ENCODE measurements around the gene DAB1.

DAB1 gene

GRCh38 chr1:56975446-56975845, 448.4 kb downstream of the DAB1 start:
- no peak for DNase-seq (ENCODE audit: low read depth)

GRCh38 chr1:56973923-56974742, 449.7 kb downstream of the DAB1 start:
- DNase-seq (ENCODE audit: low read depth), result no peak

- no peak for DNase-seq (ENCODE audit: low read depth)
These were observed 450.9 kb downstream of the DAB1 start for GRCh38 chr1:56972976-56973375.

GRCh38 chr1:56970280-56970679, 453.6 kb downstream of the DAB1 start:
- no peak for DNase-seq (ENCODE audit: low read depth)

GRCh38 chr1:56968878-56969495, 454.9 kb downstream of the DAB1 start:
- no peak for DNase-seq (ENCODE audit: low read depth)

- DNase-seq (ENCODE audit: low read depth), result no peak
These were observed 455.7 kb downstream of the DAB1 start for GRCh38 chr1:56967900-56968832.

GRCh38 chr1:56967355-56967754, 456.5 kb downstream of the DAB1 start:
- no peak for DNase-seq (ENCODE audit: low read depth)

- no peak for DNase-seq (ENCODE audit: low read depth)
These were observed 457.2 kb downstream of the DAB1 start for GRCh38 chr1:56966698-56966999.

- no peak for DNase-seq (ENCODE audit: low read depth)
These were observed 457.8 kb downstream of the DAB1 start, which contains the start of gene C8B for GRCh38 chr1:56965916-56966697. TSS of gene C8B (minus strand) at chr1:56966015. CDS start at chr1:56965948, 67 bp downstream.

- DNase-seq (ENCODE audit: low read depth), result no peak
These were observed 458.7 kb downstream of the DAB1 start for GRCh38 chr1:56965191-56965590.

- no peak for DNase-seq (ENCODE audit: low read depth)
These were observed 459.4 kb downstream of the DAB1 start for GRCh38 chr1:56964349-56965017.

- DNase-seq (ENCODE audit: low read depth), result no peak
These were observed 460.2 kb downstream of the DAB1 start for GRCh38 chr1:56963667-56964066.

- DNase-seq (ENCODE audit: low read depth), result no peak
These were observed 462.4 kb downstream of the DAB1 start for GRCh38 chr1:56961426-56961825.

- no peak for DNase-seq (ENCODE audit: low read depth)
These were observed 465.3 kb downstream of the DAB1 start for GRCh38 chr1:56958526-56958925.

GRCh38 chr1:56957931-56958330, 465.9 kb downstream of the DAB1 start:
- DNase-seq (ENCODE audit: low read depth), result no peak

- no peak for DNase-seq (ENCODE audit: low read depth)
These were observed 469.2 kb downstream of the DAB1 start for GRCh38 chr1:56954664-56955063.

GRCh38 chr1:56953386-56953785, 470.5 kb downstream of the DAB1 start:
- DNase-seq (ENCODE audit: low read depth), result no peak

- no peak for DNase-seq (ENCODE audit: low read depth)
These were observed 471.4 kb downstream of the DAB1 start for GRCh38 chr1:56952501-56952900.

GRCh38 chr1:56948403-56949023, 475.3 kb downstream of the DAB1 start:
- DNase-seq (ENCODE audit: low read depth), result no peak
